Endothelial cell of umbilical vein (primary cell): ENCODE results near the gene ERBB2. TPM values are rescaled to one million over a fixed set of nuclear protein-coding genes. Genes with fewer than 3 reads are reported as not detected.

ENCODE experiments used
- BruUV-seq: library from RNA; stranded (reverse); fragments of 400-500 nt; replicated peaks from 2 replicates; lab custom pipeline; 2021; lab: Mats Ljungman, UMichigan
- CTCF ChIA-PET: fragments of 300-600, 350-600 bp; sonication (Branson Sonifier 250); formaldehyde crosslinking; loops from one replicate; lab custom pipeline; 2021; ENCODE audit warnings: antibody characterized with exemption, inconsistent platforms; lab: Charles Lee
- POLR2A ChIA-PET: fragments of 300-600, 350-600 bp; sonication (Branson Sonifier 250); formaldehyde crosslinking; loops from one replicate; lab custom pipeline; 2021; ENCODE audit warnings: antibody characterized with exemption, inconsistent platforms; lab: Charles Lee
- DNase-seq: peaks from one replicate; pipeline ENCODE4 v3.0.0-alpha.2; 2011; ENCODE audit warnings: low read depth, low spot score
- FAIRE-seq: peaks from 2 replicates; lab custom pipeline; 2011; peaks lifted over from hg19 to GRCh38; lab: Jason Lieb, UNC
- H2AFZ ChIP-seq: 2 replicates; pipeline ENCODE4 v1.6.0; 2012; ENCODE audit warnings: low read depth, low read length, control low read depth, inconsistent platforms
- H3K27ac ChIP-seq: 2 replicates; pipeline ENCODE4 v1.5.1; 2011; ENCODE audit warnings: low read depth, mild to moderate bottlenecking, control low read depth, low read length, moderate library complexity; ENCODE audit not compliant: insufficient read depth
- H3K27me3 ChIP-seq, 2 experiments: 2 replicates each; pipeline versions ENCODE4 v1.6.0 to v1.6.1; 2011; ENCODE audit warnings: low read length in 2 of 2, mixed read lengths in 1 of 2; ENCODE audit not compliant: control insufficient read depth in 2 of 2, insufficient read depth in 2 of 2
- H3K36me3 ChIP-seq, 2 experiments: 2 replicates in 1 of 2; 3 replicates in 1 of 2; pipeline ENCODE4 v1.5.1; 2011; ENCODE audit warnings: low read length in 2 of 2, mild to moderate bottlenecking in 1 of 2, moderate library complexity in 1 of 2; ENCODE audit not compliant: control insufficient read depth in 2 of 2, insufficient read depth in 2 of 2; ENCODE audit errors: extremely low read depth in 1 of 2
- H3K4me1 ChIP-seq: 3 replicates; pipeline ENCODE4 v1.5.1; 2011; ENCODE audit warnings: mild to moderate bottlenecking, low read length; ENCODE audit not compliant: control insufficient read depth, insufficient read depth; ENCODE audit errors: extremely low read depth
- H3K4me2 ChIP-seq: 2 replicates; pipeline ENCODE4 v1.6.1; 2011; ENCODE audit warnings: low read length, control low read depth, mixed read lengths; ENCODE audit not compliant: insufficient read depth
- H3K4me3 ChIP-seq, 3 experiments: fragments of 200-600 bp in 1 of 3; sonication (generic), shearing (Covaris generic) in 1 of 3; replicated peaks in 1 of 3; 2 replicates each; pipeline ENCODE4 v1.5.1; 2011 to 2016; ENCODE audit warnings: control low read depth in 3 of 3, low read length in 3 of 3, mild to moderate bottlenecking in 2 of 3, inconsistent platforms in 1 of 3, low read depth in 1 of 3, moderate library complexity in 1 of 3; ENCODE audit not compliant: insufficient read depth in 1 of 3
- H3K79me2 ChIP-seq: 2 replicates; pipeline ENCODE4 v1.6.0; 2012; ENCODE audit warnings: low read length, inconsistent platforms; ENCODE audit not compliant: control insufficient read depth, insufficient read depth
- H3K9ac ChIP-seq: replicated peaks from 2 replicates; pipeline ENCODE3; 2011; ENCODE audit warnings: low read length, control low read depth; ENCODE audit not compliant: insufficient read depth; ENCODE audit errors: extremely low read depth
- H3K9me1 ChIP-seq: replicated peaks from 3 replicates; pipeline ENCODE4 v1.6.0; 2011; ENCODE audit warnings: mild to moderate bottlenecking, low read length; ENCODE audit not compliant: control insufficient read depth, insufficient read depth; ENCODE audit errors: extremely low read depth
- H3K9me3 ChIP-seq: replicated peaks from 2 replicates; pipeline ENCODE4 v1.5.1; 2012; ENCODE audit warnings: low read length, inconsistent platforms; ENCODE audit not compliant: control insufficient read depth, insufficient read depth
- H4K20me1 ChIP-seq: replicated peaks from 2 replicates; pipeline ENCODE3; 2011; ENCODE audit warnings: mild to moderate bottlenecking, low read length; ENCODE audit not compliant: control insufficient read depth, insufficient read depth; ENCODE audit errors: extremely low read depth
- EZH2 ChIP-seq: IDR thresholded peaks from 2 replicates; pipeline ENCODE4 v1.6.1; 2012; ENCODE audit warnings: borderline replicate concordance, low read depth, mild to moderate bottlenecking, moderate library complexity, low read length, inconsistent platforms; ENCODE audit not compliant: severe bottlenecking
- FOS ChIP-seq: IDR thresholded peaks from 2 replicates; pipeline ENCODE4 v1.6.1; 2011; ENCODE audit warnings: mild to moderate bottlenecking, low read length, moderate library complexity, borderline replicate concordance; ENCODE audit not compliant: insufficient read depth
- GATA2 ChIP-seq: IDR thresholded peaks from 2 replicates; pipeline ENCODE4 v1.7.0; 2011; ENCODE audit warnings: low read depth, mild to moderate bottlenecking, moderate library complexity, mixed read lengths, low read length; ENCODE audit not compliant: insufficient read length, insufficient read depth
- JUN ChIP-seq: IDR thresholded peaks from 2 replicates; pipeline ENCODE4 v1.6.1; 2011; ENCODE audit warnings: borderline replicate concordance, low read depth; ENCODE audit not compliant: insufficient read length, insufficient read depth
- MYC ChIP-seq: IDR thresholded peaks from one replicate; pipeline ENCODE4 v1.6.1; 2011; ENCODE audit warnings: mild to moderate bottlenecking, low read depth, low read length
- POLR2A ChIP-seq: IDR thresholded peaks from 2 replicates; pipeline ENCODE4 v1.6.1; 2012; ENCODE audit warnings: low read depth, mild to moderate bottlenecking, control low read depth, low read length
- POLR2AphosphoS5 ChIP-seq: IDR thresholded peaks from 2 replicates; pipeline ENCODE4 v1.6.1; 2012; ENCODE audit warnings: low read depth, mild to moderate bottlenecking, control low read depth, low read length, moderate library complexity; ENCODE audit not compliant: insufficient read depth
- dilution Hi-C: fragments of 300-500 bp; cut with MboI; formaldehyde crosslinking; loops from one replicate; pipeline ENCODE4 v1.15.0; 2019; ENCODE audit warnings: low sequenced_read_pairs; ENCODE audit not compliant: extremely low pct_ligation_motif_present
- intact Hi-C: fragments of 100-400 bp; cut with micrococcal nuclease; formaldehyde crosslinking; loops from one replicate; pipeline ENCODE4 v1.10.0; 2022
- polyA plus RNA-seq, 4 experiments: library from polyadenylated mRNA; depleted of rRNA in 3 of 4; stranded (reverse) in 3 of 4; unstranded in 1 of 4; fragments of >200 nt; gene quantifications; 2 replicates each; pipeline versions ENCODE4 v1.2.1 to v1.2.3, GENCODE V29; 2011 to 2012; ENCODE audit warnings: missing spikeins in 1 of 4
- total RNA-seq: library from RNA; stranded (reverse); gene quantifications from 2 replicates; pipeline ENCODE4 v1.2.3, GENCODE V29; 2021
- TF ChIP-seq, protein P1 (sequence below), 2 donors: IDR thresholded peaks; 1 replicate in 1 of 2; 2 replicates in 1 of 2; pipeline ENCODE4 v1.5.1; 2011; ENCODE audit warnings: low read length in 2 of 2, mild to moderate bottlenecking in 2 of 2, moderate library complexity in 2 of 2, control low read depth in 1 of 2, inconsistent platforms in 1 of 2, low read depth in 1 of 2; ENCODE audit not compliant: insufficient read depth in 1 of 2; ENCODE audit errors: extremely low read depth in 1 of 2
- TF ChIP-seq, protein P2 (sequence below): IDR thresholded peaks from 2 replicates; pipeline ENCODE4 v1.6.1; 2011; ENCODE audit not compliant: insufficient read depth, insufficient read length

The ERBB2 gene
- total and polyA plus RNA-seq, 2 donors (not counting 3 experiments of a cell fraction or from before 2014, with no cell fraction given) = 20.6 to 32.9 TPM

DNA sequence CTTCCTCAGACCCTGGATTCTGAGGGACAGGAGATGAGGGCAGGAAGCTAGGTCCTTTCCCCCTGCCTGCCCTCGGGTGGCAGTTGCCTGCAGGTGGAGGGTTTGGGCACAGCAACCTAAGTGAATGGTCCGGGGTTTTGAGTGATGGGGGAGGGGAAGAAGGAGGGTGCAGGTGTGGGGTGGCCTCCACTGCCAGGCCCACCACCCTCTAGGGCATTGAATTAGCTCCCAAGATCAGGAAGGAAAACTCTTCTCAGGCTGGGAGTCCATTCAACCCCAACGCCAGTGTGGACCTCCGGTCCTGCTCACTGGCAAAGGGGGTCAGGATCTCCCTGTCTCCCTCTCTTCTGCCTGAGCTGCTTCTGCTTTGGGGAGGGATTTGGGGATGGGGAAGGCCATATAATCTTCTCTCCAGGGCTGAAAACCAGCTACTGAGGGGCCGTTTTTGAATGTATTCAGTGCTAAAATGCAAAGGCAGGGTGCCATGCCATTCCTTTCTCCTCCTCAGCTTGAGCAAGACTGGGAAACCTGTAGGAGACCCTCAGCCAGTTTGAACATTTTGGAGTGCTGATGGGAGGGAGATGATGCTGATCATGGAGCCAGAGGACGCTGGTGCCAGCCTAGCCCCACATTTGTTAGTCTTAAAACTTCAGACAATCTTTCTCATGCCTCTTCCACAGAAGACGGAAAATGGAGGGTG is 56.7 kb downstream of the ERBB2 start:
- peaks cover 9 to 16% of the 10 kb centered on the region in 2 experiments for H3K27me3 ChIP-seq
- intact Hi-C loops = no loop called here
- H3K4me2 ChIP-seq = no peak overlapping the region
- no peak overlapping the region for H2AFZ ChIP-seq
- FAIRE-seq (no peak), DNase-seq (no peak)
- CTCF ChIA-PET = interaction anchor here (1.6 to 4.9 kb wide), 2 partner anchors 26 to 136 kb away, joined by 10 to 84 read pairs; partner anchors contain the start of gene MIEN1
- peaks cover 9% of the 10 kb centered on the region for H3K4me1 ChIP-seq
- dilution Hi-C loops = no loop called here
- H3K79me2 ChIP-seq = no peaks in the 10 kb centered on the region
- no peak overlapping the region for H3K27ac ChIP-seq
- H4K20me1 ChIP-seq = no peaks in the 10 kb centered on the region
- no peak overlapping the region for H3K9ac ChIP-seq
- no peak overlapping the region for H3K4me3 ChIP-seq
- POLR2A ChIA-PET = no interaction called here
- H3K36me3 ChIP-seq = no peaks in the 10 kb centered on the region
- BruUV-seq = no TSS peak
- no peaks in the 10 kb centered on the region for H3K9me1 ChIP-seq
- H3K9me3 ChIP-seq = no peaks in the 10 kb centered on the region
- TF ChIP-seq JUN (no peak), GATA2 (no peak), POLR2AphosphoS5 (no peak), POLR2A (no peak), FOS (no peak), EZH2 (no peak), MYC (no peak)
- TF ChIP-seq, protein P1, sequence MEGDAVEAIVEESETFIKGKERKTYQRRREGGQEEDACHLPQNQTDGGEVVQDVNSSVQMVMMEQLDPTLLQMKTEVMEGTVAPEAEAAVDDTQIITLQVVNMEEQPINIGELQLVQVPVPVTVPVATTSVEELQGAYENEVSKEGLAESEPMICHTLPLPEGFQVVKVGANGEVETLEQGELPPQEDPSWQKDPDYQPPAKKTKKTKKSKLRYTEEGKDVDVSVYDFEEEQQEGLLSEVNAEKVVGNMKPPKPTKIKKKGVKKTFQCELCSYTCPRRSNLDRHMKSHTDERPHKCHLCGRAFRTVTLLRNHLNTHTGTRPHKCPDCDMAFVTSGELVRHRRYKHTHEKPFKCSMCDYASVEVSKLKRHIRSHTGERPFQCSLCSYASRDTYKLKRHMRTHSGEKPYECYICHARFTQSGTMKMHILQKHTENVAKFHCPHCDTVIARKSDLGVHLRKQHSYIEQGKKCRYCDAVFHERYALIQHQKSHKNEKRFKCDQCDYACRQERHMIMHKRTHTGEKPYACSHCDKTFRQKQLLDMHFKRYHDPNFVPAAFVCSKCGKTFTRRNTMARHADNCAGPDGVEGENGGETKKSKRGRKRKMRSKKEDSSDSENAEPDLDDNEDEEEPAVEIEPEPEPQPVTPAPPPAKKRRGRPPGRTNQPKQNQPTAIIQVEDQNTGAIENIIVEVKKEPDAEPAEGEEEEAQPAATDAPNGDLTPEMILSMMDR (IDR thresholded peaks at IDR 0.05; ENCODE audit: extremely low read depth in 1 of 2, insufficient read depth in 1 of 2, low read depth in 1 of 2, low read length in 2 of 2) = no peak
- TF ChIP-seq, protein P2, sequence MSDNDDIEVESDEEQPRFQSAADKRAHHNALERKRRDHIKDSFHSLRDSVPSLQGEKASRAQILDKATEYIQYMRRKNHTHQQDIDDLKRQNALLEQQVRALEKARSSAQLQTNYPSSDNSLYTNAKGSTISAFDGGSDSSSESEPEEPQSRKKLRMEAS = no peak
